HCT116 (cell line): ENCODE data around the gene TNS3. TPM values are rescaled to one million over a fixed set of nuclear protein-coding genes. Genes with fewer than 3 reads are reported as not detected.

Experiments used
- ATAC-seq: fragments of 200-7000 bp; cut with Tn5 transposase; 2 replicates; pipeline ENCODE4 v1.9.1; 2020; ENCODE audit warnings: mild to moderate bottlenecking, moderate library complexity
- BruUV-seq: library from RNA; stranded (reverse); fragments of 400-500 nt; replicated peaks from 2 replicates; lab custom pipeline; 2021; lab: Mats Ljungman, UMichigan
- CTCF ChIA-PET: fragments of 300-600 bp; sonication (Branson Sonifier 250); formaldehyde crosslinking; loops from one replicate; lab custom pipeline; 2021; ENCODE audit warnings: antibody characterized with exemption; lab: Charles Lee
- POLR2A ChIA-PET: fragments of 300-600, 350-600 bp; sonication (Branson Sonifier 250); formaldehyde crosslinking; loops from one replicate; lab custom pipeline; 2021; ENCODE audit warnings: antibody characterized with exemption; lab: Charles Lee
- RAD21 ChIA-PET, 2 experiments: fragments of 300-600 bp; sonication (Branson Sonifier 250); formaldehyde crosslinking; loops; one replicate each; lab custom pipeline; 2023; ENCODE audit warnings: low total read pairs in 2 of 2; ENCODE audit not compliant: uncharacterized antibody in 2 of 2, unreplicated experiment in 2 of 2, low non-redundant PET in 1 of 2; lab: Charles Lee
- DNase-seq: peaks from one replicate; pipeline ENCODE4 v3.0.0-alpha.2; 2010; ENCODE audit warnings: low read depth, low spot score
- H2AFZ ChIP-seq: fragments of 200-600 bp; shearing (Covaris generic), sonication (generic); 2 replicates; pipeline ENCODE4 v1.6.1; 2017; ENCODE audit warnings: low read depth, mixed run types, mixed read lengths, antibody characterized with exemption, low read length; ENCODE audit not compliant: poor library complexity, severe bottlenecking
- H3K27ac ChIP-seq: 2 replicates; pipeline ENCODE4 v1.5.1; 2012; ENCODE audit warnings: low read depth, low read length
- H3K27me3 ChIP-seq: fragments of 200-600 bp; sonication (generic); 2 replicates; pipeline ENCODE4 v1.6.1; 2016; ENCODE audit warnings: mixed run types, low read length, mixed read lengths; ENCODE audit not compliant: insufficient read depth
- H3K36me3 ChIP-seq, 2 experiments: fragments of 200-500 bp in 1 of 2; fragments of 200-600 bp in 1 of 2; sonication (Bioruptor generic) in 1 of 2; sonication (generic) in 1 of 2; 2 replicates each; pipeline versions ENCODE4 v1.5.1 to v1.6.1; 2014 to 2016; ENCODE audit warnings: low read length in 2 of 2, inconsistent platforms in 1 of 2, mixed read lengths in 1 of 2, mixed run types in 1 of 2; ENCODE audit not compliant: insufficient read depth in 2 of 2, control insufficient read depth in 1 of 2
- H3K4me1 ChIP-seq, 2 experiments: fragments of 200-600 bp in 1 of 2; sonication (generic) in 1 of 2; 2 replicates each; pipeline versions ENCODE4 v1.5.1 to v1.6.1; 2012 to 2017; ENCODE audit warnings: low read length in 2 of 2, inconsistent platforms in 1 of 2, mild to moderate bottlenecking in 1 of 2, mixed read lengths in 1 of 2, mixed run types in 1 of 2, moderate library complexity in 1 of 2; ENCODE audit not compliant: insufficient read depth in 2 of 2, control insufficient read depth in 1 of 2
- H3K4me2 ChIP-seq: fragments of 200-600 bp; sonication (generic); 2 replicates; pipeline ENCODE4 v1.6.1; 2017; ENCODE audit warnings: mixed run types, low read length, mixed read lengths
- H3K4me3 ChIP-seq, 2 experiments: fragments of 200-600 bp in 1 of 2; sonication (generic) in 1 of 2; replicated peaks in 1 of 2; 2 replicates each; pipeline ENCODE4 v1.5.1; 2011 to 2016; ENCODE audit warnings: low read length in 2 of 2, control low read depth in 1 of 2, low read depth in 1 of 2, mild to moderate bottlenecking in 1 of 2, mixed read lengths in 1 of 2, mixed run types in 1 of 2
- H3K79me2 ChIP-seq: fragments of 200-600 bp; sonication (generic); 2 replicates; pipeline ENCODE4 v1.6.1; 2017; ENCODE audit warnings: mild to moderate bottlenecking, mixed run types, low read length, moderate library complexity, mixed read lengths; ENCODE audit not compliant: insufficient read depth
- H3K9ac ChIP-seq: fragments of 200-600 bp; sonication (generic); 2 replicates; pipeline ENCODE4 v1.6.1; 2016; ENCODE audit warnings: low read length, mixed read lengths
- H3K9me2 ChIP-seq: fragments of 200-600 bp; sonication (generic), shearing (Covaris generic); 2 replicates; pipeline ENCODE4 v1.6.1; 2017; ENCODE audit warnings: mixed run types, mild to moderate bottlenecking, moderate library complexity; ENCODE audit not compliant: insufficient read depth
- H3K9me3 ChIP-seq, 2 experiments: fragments of 200-500 bp in 1 of 2; fragments of 200-600 bp in 1 of 2; sonication (Bioruptor generic) in 1 of 2; sonication (generic) in 1 of 2; 2 replicates each; pipeline ENCODE4 v1.6.1; 2014 to 2017; ENCODE audit warnings: low read length in 2 of 2, mixed read lengths in 2 of 2, inconsistent platforms in 1 of 2, low read depth in 1 of 2, mild to moderate bottlenecking in 1 of 2, mixed run types in 1 of 2, moderate library complexity in 1 of 2; ENCODE audit not compliant: control insufficient read depth in 1 of 2, insufficient read depth in 1 of 2
- H4K20me1 ChIP-seq: fragments of 200-600 bp; sonication (generic), shearing (Covaris generic); 2 replicates; pipeline ENCODE4 v1.6.1; 2017; ENCODE audit warnings: mixed run types, mild to moderate bottlenecking, moderate library complexity; ENCODE audit not compliant: insufficient read depth
- CBX3 ChIP-seq: IDR thresholded peaks from 2 replicates; pipeline ENCODE4 v1.6.1; 2012; ENCODE audit warnings: low read depth
- CEBPB ChIP-seq: IDR thresholded peaks from 2 replicates; pipeline ENCODE4 v1.6.1; 2012; ENCODE audit warnings: low read depth
- ELF1 ChIP-seq: IDR thresholded peaks from 2 replicates; pipeline ENCODE4 v1.6.1; 2012; ENCODE audit warnings: low read depth, borderline replicate concordance
- EZH2 ChIP-seq: fragments of 200-600 bp; sonication (generic); IDR thresholded peaks from 2 replicates; pipeline ENCODE4 v1.6.1; 2017; ENCODE audit warnings: antibody characterized with exemption, mixed run types
- EZH2phosphoT487 ChIP-seq: fragments of 200-600 bp; IDR thresholded peaks from 2 replicates; pipeline ENCODE4 v1.6.1; 2018; ENCODE audit warnings: antibody characterized with exemption, borderline replicate concordance
- FOSL1 ChIP-seq: IDR thresholded peaks from 2 replicates; pipeline ENCODE4 v1.6.1; 2012; ENCODE audit warnings: low read depth
- SP1 ChIP-seq: IDR thresholded peaks from 2 replicates; pipeline ENCODE4 v1.6.1; 2012; ENCODE audit warnings: low read depth
- SRF ChIP-seq: IDR thresholded peaks from 2 replicates; pipeline ENCODE4 v1.6.1; 2012; ENCODE audit warnings: low read depth
- TCF7L2 ChIP-seq: IDR thresholded peaks from 2 replicates; pipeline ENCODE4 v1.7.0; 2011; ENCODE audit warnings: borderline replicate concordance, inconsistent platforms; ENCODE audit not compliant: insufficient read depth, insufficient read length; ENCODE audit errors: extremely low read depth
- YY1 ChIP-seq: IDR thresholded peaks from 2 replicates; pipeline ENCODE4 v1.6.1; 2011; ENCODE audit warnings: low read length, low read depth, moderate library complexity, mild to moderate bottlenecking; ENCODE audit not compliant: insufficient replicate concordance; ENCODE audit errors: extremely low read depth
- ZFX ChIP-seq: fragments of 450-650 bp; IDR thresholded peaks from 2 replicates; pipeline ENCODE4 v1.6.1; 2017
- ZNF274 ChIP-seq: fragments of 200-500 bp; sonication (Bioruptor generic); IDR thresholded peaks from 2 replicates; pipeline ENCODE4 v1.6.1; 2014; ENCODE audit warnings: mild to moderate bottlenecking, low read depth, low read length, inconsistent platforms
- intact Hi-C: fragments of 100-400 bp; cut with micrococcal nuclease; formaldehyde crosslinking; loops from 2 replicates; pipeline ENCODE4 v1.10.0; 2022
- total RNA-seq: library from RNA; stranded (reverse); gene quantifications from one replicate; pipeline ENCODE4 v1.2.1, GENCODE V29; 2021; ENCODE audit not compliant: unreplicated experiment
- TF ChIP-seq, protein P1 (sequence below): IDR thresholded peaks from 2 replicates; pipeline ENCODE4 v1.6.1; 2011; ENCODE audit warnings: mild to moderate bottlenecking, low read length, moderate library complexity; ENCODE audit not compliant: insufficient replicate concordance; ENCODE audit errors: extremely low read depth
- TF ChIP-seq, protein P2 (sequence below): IDR thresholded peaks from 2 replicates; pipeline ENCODE4 v1.6.1; 2012; ENCODE audit warnings: low read depth
- TF ChIP-seq, protein P3 (sequence below): IDR thresholded peaks from 2 replicates; pipeline ENCODE4 v1.6.1; 2012

Gene TNS3
- total RNA-seq, 1 experiment from 2014 or later = 9.1 TPM

DNA sequence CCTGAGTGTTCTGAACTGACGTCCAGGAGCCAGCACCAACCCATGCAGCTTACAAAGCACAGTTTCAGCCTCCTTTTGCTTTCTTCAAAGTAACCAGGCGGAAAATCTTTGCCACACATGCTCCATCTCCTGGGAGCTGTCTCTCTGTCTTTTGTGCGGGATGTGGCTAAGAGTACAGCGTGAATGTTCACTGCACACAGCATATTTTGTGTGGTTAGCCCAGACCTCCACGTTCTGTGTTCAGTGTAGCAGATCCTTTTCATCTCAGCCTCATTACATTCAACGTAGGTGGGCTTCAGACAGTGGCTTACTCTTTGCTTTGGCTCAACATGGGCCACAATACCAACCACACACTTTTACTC, 200.8 kb downstream of the TNS3 start:
- peak overlapping the region; percentile 78 for H3K4me2 ChIP-seq

More for the DNA sequence above, 200.8 kb downstream of the TNS3 start:
- TF ChIP-seq EZH2phosphoT487 (no peak), CBX3 (no peak), SP1 (no peak), YY1 (no peak), TCF7L2 (no peak), ELF1 (no peak), ZFX (no peak), EZH2 (no peak), ZNF274 (no peak), CEBPB (no peak), FOSL1 (no peak), SRF (no peak)
- TF ChIP-seq, protein P1, sequence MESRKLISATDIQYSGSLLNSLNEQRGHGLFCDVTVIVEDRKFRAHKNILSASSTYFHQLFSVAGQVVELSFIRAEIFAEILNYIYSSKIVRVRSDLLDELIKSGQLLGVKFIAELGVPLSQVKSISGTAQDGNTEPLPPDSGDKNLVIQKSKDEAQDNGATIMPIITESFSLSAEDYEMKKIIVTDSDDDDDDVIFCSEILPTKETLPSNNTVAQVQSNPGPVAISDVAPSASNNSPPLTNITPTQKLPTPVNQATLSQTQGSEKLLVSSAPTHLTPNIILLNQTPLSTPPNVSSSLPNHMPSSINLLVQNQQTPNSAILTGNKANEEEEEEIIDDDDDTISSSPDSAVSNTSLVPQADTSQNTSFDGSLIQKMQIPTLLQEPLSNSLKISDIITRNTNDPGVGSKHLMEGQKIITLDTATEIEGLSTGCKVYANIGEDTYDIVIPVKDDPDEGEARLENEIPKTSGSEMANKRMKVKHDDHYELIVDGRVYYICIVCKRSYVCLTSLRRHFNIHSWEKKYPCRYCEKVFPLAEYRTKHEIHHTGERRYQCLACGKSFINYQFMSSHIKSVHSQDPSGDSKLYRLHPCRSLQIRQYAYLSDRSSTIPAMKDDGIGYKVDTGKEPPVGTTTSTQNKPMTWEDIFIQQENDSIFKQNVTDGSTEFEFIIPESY = no peak
- TF ChIP-seq, protein P2, sequence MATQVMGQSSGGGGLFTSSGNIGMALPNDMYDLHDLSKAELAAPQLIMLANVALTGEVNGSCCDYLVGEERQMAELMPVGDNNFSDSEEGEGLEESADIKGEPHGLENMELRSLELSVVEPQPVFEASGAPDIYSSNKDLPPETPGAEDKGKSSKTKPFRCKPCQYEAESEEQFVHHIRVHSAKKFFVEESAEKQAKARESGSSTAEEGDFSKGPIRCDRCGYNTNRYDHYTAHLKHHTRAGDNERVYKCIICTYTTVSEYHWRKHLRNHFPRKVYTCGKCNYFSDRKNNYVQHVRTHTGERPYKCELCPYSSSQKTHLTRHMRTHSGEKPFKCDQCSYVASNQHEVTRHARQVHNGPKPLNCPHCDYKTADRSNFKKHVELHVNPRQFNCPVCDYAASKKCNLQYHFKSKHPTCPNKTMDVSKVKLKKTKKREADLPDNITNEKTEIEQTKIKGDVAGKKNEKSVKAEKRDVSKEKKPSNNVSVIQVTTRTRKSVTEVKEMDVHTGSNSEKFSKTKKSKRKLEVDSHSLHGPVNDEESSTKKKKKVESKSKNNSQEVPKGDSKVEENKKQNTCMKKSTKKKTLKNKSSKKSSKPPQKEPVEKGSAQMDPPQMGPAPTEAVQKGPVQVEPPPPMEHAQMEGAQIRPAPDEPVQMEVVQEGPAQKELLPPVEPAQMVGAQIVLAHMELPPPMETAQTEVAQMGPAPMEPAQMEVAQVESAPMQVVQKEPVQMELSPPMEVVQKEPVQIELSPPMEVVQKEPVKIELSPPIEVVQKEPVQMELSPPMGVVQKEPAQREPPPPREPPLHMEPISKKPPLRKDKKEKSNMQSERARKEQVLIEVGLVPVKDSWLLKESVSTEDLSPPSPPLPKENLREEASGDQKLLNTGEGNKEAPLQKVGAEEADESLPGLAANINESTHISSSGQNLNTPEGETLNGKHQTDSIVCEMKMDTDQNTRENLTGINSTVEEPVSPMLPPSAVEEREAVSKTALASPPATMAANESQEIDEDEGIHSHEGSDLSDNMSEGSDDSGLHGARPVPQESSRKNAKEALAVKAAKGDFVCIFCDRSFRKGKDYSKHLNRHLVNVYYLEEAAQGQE = no peak
- TF ChIP-seq, protein P3, sequence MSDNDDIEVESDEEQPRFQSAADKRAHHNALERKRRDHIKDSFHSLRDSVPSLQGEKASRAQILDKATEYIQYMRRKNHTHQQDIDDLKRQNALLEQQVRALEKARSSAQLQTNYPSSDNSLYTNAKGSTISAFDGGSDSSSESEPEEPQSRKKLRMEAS = no peak
- Histone ChIP-seq H3K79me2 (no peaks in the 10 kb centered on the region), H3K9me3 (no peaks in the 10 kb centered on the region), H3K4me1 (peaks cover 42% of the 10 kb centered on the region in 2 experiments), H3K27me3 (no peaks in the 10 kb centered on the region), H3K9ac (no peak overlapping the region), H4K20me1 (no peaks in the 10 kb centered on the region), H3K36me3 (no peaks in the 10 kb centered on the region), H3K4me3 (no peak overlapping the region), H2AFZ (no peak overlapping the region), H3K27ac (no peak overlapping the region), H3K9me2 (no peaks in the 10 kb centered on the region)
- POLR2A ChIA-PET = no interaction called here
- RAD21 ChIA-PET = no interaction called here
- intact Hi-C loops = no loop called here
- BruUV-seq = no TSS peak
- ATAC-seq = no peak
- DNase-seq = no peak
- CTCF ChIA-PET = no interaction called here
